Measurements from ENCODE around the gene KCNK17.

Gene KCNK17

DNA sequence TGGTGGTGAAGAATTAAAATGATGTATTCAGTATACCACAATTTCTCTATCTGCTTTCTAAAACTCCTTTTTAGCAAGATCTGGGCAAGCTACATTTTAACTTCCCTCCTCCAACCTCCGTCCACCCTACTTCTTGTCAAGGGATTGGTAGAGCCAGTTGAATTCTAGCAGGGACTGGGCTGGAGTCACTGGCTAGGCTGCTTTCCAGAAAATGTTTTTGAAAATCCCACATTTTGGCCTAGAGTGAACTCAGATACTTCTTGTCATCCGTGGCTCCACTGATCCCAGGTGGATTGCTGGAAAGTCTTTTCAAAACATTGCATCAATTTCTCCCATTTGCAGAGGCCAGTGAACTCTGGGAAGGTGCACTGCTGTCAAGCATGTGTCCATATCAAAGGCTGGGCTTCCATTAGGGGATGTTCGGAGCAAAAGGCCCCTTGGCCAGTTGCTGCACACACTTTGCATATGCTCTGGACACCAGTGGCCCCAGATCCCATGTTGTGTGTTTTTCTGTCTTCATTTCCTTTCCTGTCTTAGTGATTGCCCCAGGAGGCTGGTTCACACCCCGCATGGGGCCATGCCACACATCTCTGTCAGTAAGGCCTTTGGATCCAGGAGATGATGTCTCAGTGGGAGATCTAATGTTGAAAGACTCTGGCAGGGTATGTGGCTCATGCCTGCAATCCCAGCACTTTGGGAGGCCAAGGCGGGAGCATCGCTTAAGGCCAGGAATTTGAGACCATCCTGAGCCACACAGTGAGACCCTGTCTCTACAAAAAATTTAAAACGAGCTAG lies 19.6 kb upstream of the KCNK17 start:
- Histone ChIP-seq H3K4me3 (ENCODE audit: low read depth, low read length) (no peak overlapping the region), H3K27me3 (ENCODE audit: control insufficient read depth, insufficient read depth, low read length) (no peaks in the 10 kb centered on the region), H3K4me1 (ENCODE audit: control insufficient read depth, insufficient read depth, low read length) (no peaks in the 10 kb centered on the region), H3K9me3 (ENCODE audit: control insufficient read depth, insufficient read depth, low read length) (no peaks in the 10 kb centered on the region), H3K36me3 (ENCODE audit: control insufficient read depth, insufficient read depth, low read length) (no peaks in the 10 kb centered on the region), H3K9ac (ENCODE audit: low read depth, low read length) (no peak overlapping the region), H3K27ac (ENCODE audit: low read depth, low read length) (no peak overlapping the region)

DNA sequence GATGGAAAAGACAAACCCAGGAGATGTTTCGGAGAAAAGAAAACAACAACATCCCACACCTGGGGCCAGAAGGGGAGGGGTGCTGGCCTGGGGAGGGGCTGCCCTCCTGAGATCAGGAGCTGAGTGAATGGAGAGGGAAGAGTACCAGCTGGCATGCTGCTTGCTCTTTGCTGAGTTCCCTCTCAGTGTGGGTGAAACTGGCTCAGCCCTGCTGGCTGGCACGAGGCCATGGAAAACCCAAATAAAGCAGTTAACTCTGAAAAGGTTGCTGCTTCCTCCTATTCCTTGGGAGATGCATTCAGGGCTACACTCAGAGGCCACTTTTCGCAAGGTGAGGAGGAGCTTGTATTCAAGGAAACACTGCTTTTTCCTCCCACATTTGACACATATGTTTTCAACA lies 16.3 kb upstream of the KCNK17 start:
- no peaks in the 10 kb centered on the region for H3K4me1 ChIP-seq (ENCODE audit: control insufficient read depth, insufficient read depth, low read length)
- no peaks in the 10 kb centered on the region for H3K9me3 ChIP-seq (ENCODE audit: control insufficient read depth, insufficient read depth, low read length)
- no peaks in the 10 kb centered on the region for H3K36me3 ChIP-seq (ENCODE audit: control insufficient read depth, insufficient read depth, low read length)
- H3K4me3 ChIP-seq (ENCODE audit: low read depth, low read length), result no peak overlapping the region
- H3K27ac ChIP-seq (ENCODE audit: low read depth, low read length), result no peak overlapping the region
- H3K9ac ChIP-seq (ENCODE audit: low read depth, low read length), result no peak overlapping the region
- H3K27me3 ChIP-seq (ENCODE audit: control insufficient read depth, insufficient read depth, low read length), result no peaks in the 10 kb centered on the region

DNA sequence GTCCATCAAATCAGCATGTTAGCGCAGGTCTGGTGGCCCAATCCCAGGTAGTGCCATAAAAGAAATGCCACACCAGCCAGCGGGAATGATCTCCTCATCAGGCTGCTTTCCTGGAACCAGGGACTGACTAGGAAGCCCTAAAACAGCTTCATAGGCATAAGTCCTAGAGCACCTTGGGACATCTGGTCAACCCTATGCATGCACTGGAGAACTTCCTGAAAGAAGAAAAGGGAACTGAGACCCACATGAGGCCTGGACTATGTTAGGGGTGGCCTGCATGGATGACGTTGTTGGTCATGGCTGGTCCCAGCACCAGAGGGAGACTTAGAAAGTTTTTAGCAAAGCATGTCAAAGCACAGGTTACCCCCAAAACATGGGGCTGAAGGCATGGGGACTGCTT lies 15.8 kb upstream of the KCNK17 start:
- no peaks in the 10 kb centered on the region for H3K27me3 ChIP-seq (ENCODE audit: control insufficient read depth, insufficient read depth, low read length)

DNA sequence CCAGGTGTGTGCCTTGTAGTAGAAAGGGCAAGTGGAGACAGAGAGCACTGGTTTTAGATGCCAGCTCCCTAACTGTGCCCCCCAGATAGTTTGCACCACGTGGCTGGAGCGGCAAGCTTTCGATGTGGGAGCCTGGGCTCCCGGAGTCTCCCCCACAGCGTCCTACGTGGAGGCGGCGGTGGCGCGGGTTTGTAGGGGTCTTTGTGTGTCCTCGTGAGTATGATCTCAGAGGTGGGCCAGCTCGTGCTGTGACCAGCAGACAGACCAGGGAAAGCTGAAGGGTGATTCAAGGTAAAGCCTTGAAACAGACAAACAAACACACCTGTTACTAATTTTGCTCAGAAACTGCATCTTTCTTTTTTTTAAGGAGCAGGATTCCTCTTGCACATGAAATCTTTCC lies 13.8 kb upstream of the KCNK17 start:
- H3K9ac ChIP-seq (ENCODE audit: low read depth, low read length), result no peak overlapping the region
- no peaks in the 10 kb centered on the region for H3K27me3 ChIP-seq (ENCODE audit: control insufficient read depth, insufficient read depth, low read length)
- H3K4me1 ChIP-seq (ENCODE audit: control insufficient read depth, insufficient read depth, low read length), result no peaks in the 10 kb centered on the region
- H3K36me3 ChIP-seq (ENCODE audit: control insufficient read depth, insufficient read depth, low read length), result no peaks in the 10 kb centered on the region
- no peaks in the 10 kb centered on the region for H3K9me3 ChIP-seq (ENCODE audit: control insufficient read depth, insufficient read depth, low read length)
- H3K27ac ChIP-seq (ENCODE audit: low read depth, low read length), result no peak overlapping the region
- H3K4me3 ChIP-seq (ENCODE audit: low read depth, low read length), result no peak overlapping the region

More for the DNA sequence above, 15.8 kb upstream of the KCNK17 start:
- Histone ChIP-seq H3K4me3 (ENCODE audit: low read depth, low read length) (no peak overlapping the region), H3K36me3 (ENCODE audit: control insufficient read depth, insufficient read depth, low read length) (no peaks in the 10 kb centered on the region), H3K9me3 (ENCODE audit: control insufficient read depth, insufficient read depth, low read length) (no peaks in the 10 kb centered on the region), H3K27ac (ENCODE audit: low read depth, low read length) (no peak overlapping the region), H3K4me1 (ENCODE audit: control insufficient read depth, insufficient read depth, low read length) (no peaks in the 10 kb centered on the region), H3K9ac (ENCODE audit: low read depth, low read length) (no peak overlapping the region)

DNA sequence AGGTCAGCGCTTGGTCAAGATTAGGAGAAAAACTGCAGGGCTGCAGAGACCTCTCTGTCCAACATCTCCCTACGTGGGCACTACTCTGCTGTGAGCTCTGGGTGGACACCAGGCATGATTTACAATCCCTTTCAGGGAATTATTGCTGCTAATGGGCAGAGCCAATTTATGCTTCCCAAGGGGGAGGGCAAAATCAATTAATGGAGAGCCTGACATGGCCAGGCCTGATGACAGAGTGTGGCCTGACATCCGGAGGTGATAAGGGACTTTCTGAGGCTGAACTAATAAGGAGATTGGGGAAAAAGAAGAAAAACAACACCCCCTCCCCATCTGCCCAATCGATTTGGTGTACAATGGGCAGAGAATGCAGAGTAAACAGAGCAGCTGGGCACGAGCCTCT lies 13.3 kb upstream of the KCNK17 start:
- Histone ChIP-seq H3K4me3 (ENCODE audit: low read depth, low read length) (no peak overlapping the region), H3K27ac (ENCODE audit: low read depth, low read length) (no peak overlapping the region), H3K9ac (ENCODE audit: low read depth, low read length) (0 out of 2 replicates have a peak overlapping the region, but pooled peaks have one; percentile 24)

DNA sequence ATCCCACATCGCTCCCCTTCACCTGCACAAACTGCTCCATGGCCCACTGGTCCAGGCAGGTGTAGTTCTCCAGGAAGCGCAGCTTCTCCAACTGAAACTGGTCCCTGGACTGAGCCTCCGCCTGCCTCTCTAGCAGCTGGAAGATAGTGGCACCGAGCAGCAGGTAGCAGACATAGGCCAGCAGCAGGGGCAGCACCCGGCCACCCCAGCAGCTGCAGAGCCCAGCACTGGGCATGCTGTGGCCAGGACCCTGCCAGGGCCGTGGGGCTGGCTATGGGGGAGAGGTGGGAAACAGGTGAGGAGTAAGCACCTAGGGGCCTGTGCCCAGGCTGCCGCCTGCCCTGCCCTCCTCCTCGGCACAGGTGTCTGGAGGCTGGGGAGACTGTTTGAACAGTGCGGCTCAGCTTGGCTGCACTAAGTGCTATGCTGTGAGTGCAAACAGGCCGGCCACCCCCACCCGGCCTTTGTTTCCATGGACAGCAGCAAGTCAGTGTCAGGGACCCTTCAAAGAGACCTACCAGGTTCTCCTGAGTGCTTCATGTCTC lies 8.2 kb upstream of the KCNK17 start, which contains the start of gene KCNK16:
TSS of gene KCNK16 (minus strand) at position 397 of the 545 bp plus-strand sequence. CDS start at position 235, 162 bp downstream.
- no peaks in the 10 kb centered on the region for H3K4me1 ChIP-seq (ENCODE audit: control insufficient read depth, insufficient read depth, low read length)
- no peaks in the 10 kb centered on the region for H3K27me3 ChIP-seq (ENCODE audit: control insufficient read depth, insufficient read depth, low read length)
- no peaks in the 10 kb centered on the region for H3K36me3 ChIP-seq (ENCODE audit: control insufficient read depth, insufficient read depth, low read length)
- H3K27ac ChIP-seq (ENCODE audit: low read depth, low read length), result no peak within 1 kb of the TSS
- H3K9me3 ChIP-seq (ENCODE audit: control insufficient read depth, insufficient read depth, low read length), result no peaks in the 10 kb centered on the region
- no peak within 1 kb of the TSS for H3K4me3 ChIP-seq (ENCODE audit: low read depth, low read length)
- no peak within 1 kb of the TSS for H3K9ac ChIP-seq (ENCODE audit: low read depth, low read length)

More for the DNA sequence above, 13.3 kb upstream of the KCNK17 start:
- H3K27me3 ChIP-seq (ENCODE audit: control insufficient read depth, insufficient read depth, low read length), result no peaks in the 10 kb centered on the region
- no peaks in the 10 kb centered on the region for H3K4me1 ChIP-seq (ENCODE audit: control insufficient read depth, insufficient read depth, low read length)
- H3K9me3 ChIP-seq (ENCODE audit: control insufficient read depth, insufficient read depth, low read length), result no peaks in the 10 kb centered on the region
- no peaks in the 10 kb centered on the region for H3K36me3 ChIP-seq (ENCODE audit: control insufficient read depth, insufficient read depth, low read length)

DNA sequence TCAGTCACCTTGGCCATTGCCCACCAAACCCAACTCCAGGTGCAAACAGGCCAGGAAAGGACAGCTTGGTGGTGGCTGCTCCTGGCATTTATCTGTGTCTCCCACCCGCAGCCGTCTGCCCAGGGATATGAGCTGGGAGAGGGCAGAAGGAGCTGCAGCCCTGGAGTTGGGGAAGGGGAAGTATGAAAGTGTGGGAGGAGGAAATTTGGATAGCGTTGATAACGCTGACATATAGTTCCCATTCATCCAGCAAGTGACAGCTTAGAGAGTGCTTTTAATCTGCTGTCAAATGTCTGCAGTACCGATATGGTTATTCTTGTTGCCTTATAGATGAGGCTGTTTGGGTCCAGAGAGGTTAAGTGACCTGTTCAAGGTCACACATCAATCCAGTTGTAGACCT lies 7.5 kb upstream of the KCNK17 start:
- Histone ChIP-seq H3K4me3 (ENCODE audit: low read depth, low read length) (no peak overlapping the region), H3K9ac (ENCODE audit: low read depth, low read length) (no peak overlapping the region), H3K4me1 (ENCODE audit: control insufficient read depth, insufficient read depth, low read length) (no peaks in the 10 kb centered on the region), H3K27ac (ENCODE audit: low read depth, low read length) (no peak overlapping the region), H3K9me3 (ENCODE audit: control insufficient read depth, insufficient read depth, low read length) (no peaks in the 10 kb centered on the region), H3K36me3 (ENCODE audit: control insufficient read depth, insufficient read depth, low read length) (no peaks in the 10 kb centered on the region), H3K27me3 (ENCODE audit: control insufficient read depth, insufficient read depth, low read length) (no peaks in the 10 kb centered on the region)

DNA sequence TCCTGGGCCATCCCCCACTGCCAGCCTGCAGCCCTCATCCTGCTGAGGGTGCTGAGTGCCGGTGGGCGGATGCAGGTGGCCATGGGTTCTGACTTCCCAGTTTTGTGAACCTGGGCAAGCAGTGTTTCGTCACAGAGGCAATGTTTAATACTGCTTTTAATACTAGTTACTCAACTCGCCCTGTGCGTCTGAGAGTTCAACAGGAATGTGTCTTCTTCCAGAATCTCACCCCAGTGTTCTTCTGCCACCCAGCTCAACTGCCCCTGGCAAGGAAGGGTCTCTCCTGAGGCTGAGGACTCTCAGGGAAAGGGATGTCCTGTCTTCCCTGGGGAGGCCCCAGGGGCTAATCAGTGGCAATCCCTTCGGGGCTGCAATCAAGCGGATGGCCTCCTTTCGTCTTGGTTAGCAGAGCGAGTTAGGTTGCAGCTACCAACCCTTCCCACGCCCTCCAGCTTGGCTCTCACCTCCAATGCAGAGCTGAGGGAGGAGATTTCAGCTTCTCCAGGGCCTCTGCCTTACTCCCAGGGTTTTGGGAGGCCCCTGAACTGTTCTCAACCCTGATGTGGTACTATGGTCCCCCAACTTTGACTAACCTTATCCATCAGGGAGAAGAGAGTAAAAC lies 6.3 kb upstream of the KCNK17 start:
- Histone ChIP-seq H3K4me1 (ENCODE audit: control insufficient read depth, insufficient read depth, low read length) (no peaks in the 10 kb centered on the region), H3K9ac (ENCODE audit: low read depth, low read length) (no peak overlapping the region), H3K27ac (ENCODE audit: low read depth, low read length) (no peak overlapping the region), H3K9me3 (ENCODE audit: control insufficient read depth, insufficient read depth, low read length) (no peaks in the 10 kb centered on the region), H3K36me3 (ENCODE audit: control insufficient read depth, insufficient read depth, low read length) (no peaks in the 10 kb centered on the region), H3K4me3 (ENCODE audit: low read depth, low read length) (no peak overlapping the region), H3K27me3 (ENCODE audit: control insufficient read depth, insufficient read depth, low read length) (peaks cover 6% of the 10 kb centered on the region)

DNA sequence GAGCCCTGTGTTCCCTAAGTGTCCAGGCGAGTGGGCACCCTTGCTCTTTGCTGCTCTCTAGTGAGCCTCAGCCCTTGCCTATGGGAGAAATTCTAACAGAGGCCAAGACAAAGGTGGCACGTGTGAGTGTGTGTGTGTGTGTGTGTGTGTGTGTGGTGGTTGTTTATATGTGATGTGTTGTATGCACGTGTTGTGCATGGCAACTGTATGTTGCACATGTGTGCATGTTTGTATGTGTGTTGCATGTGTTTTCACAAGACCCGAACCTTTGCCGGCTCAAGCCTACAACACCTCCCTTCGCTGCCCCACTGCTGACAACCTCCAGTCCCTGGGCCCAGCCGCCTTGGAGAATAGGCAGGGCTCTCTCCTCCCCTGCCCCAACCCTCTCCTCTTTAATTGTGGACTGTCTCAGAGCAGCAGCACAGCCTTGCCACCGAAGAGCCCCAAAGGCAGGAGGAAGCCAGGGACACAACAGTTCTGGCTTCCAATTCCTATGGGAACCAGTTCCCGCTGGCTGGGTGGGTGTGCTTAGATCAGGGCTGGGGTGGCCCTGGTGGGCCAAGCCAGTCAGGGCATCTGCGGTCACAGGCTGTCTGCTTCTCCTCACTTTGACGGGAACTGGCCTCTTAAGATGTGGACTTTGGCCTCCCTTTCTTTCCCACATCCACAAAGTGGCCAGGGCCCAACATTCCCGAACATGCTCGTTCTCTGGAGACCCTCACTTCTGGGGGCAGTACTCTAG lies 5.6 kb upstream of the KCNK17 start:
- no peak overlapping the region for H3K9ac ChIP-seq (ENCODE audit: low read depth, low read length)
- H3K27ac ChIP-seq (ENCODE audit: low read depth, low read length), result no peak overlapping the region
- H3K36me3 ChIP-seq (ENCODE audit: control insufficient read depth, insufficient read depth, low read length), result no peaks in the 10 kb centered on the region
- H3K4me1 ChIP-seq (ENCODE audit: control insufficient read depth, insufficient read depth, low read length), result no peaks in the 10 kb centered on the region
- H3K9me3 ChIP-seq (ENCODE audit: control insufficient read depth, insufficient read depth, low read length), result no peaks in the 10 kb centered on the region
- H3K4me3 ChIP-seq (ENCODE audit: low read depth, low read length), result no peak overlapping the region
- H3K27me3 ChIP-seq (ENCODE audit: control insufficient read depth, insufficient read depth, low read length), result peaks cover 13% of the 10 kb centered on the region

DNA sequence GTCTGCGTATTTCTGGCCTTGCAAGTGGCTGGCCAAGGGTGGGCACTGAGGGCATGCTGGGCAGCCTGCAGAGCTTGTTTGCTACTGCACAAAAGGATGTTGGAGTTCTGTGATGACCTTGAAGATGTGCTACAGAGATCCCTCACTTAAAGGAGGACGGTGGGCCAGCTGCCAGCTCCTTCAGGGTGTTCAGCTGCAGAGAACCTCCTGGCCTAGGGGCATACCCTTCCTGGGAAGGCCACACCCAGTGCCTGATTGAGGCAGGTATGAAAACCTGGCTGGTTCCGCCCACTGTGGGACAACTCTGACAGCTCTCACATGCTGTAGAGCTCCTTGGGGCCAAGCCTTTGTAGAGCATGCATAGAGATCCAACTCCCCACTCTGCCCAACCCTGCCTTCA lies 3.0 kb upstream of the KCNK17 start:
- Histone ChIP-seq H3K9me3 (ENCODE audit: control insufficient read depth, insufficient read depth, low read length) (no peaks in the 10 kb centered on the region), H3K4me3 (ENCODE audit: low read depth, low read length) (no peak overlapping the region), H3K27ac (ENCODE audit: low read depth, low read length) (no peak overlapping the region), H3K9ac (ENCODE audit: low read depth, low read length) (no peak overlapping the region), H3K36me3 (ENCODE audit: control insufficient read depth, insufficient read depth, low read length) (no peaks in the 10 kb centered on the region), H3K4me1 (ENCODE audit: control insufficient read depth, insufficient read depth, low read length) (no peaks in the 10 kb centered on the region), H3K27me3 (ENCODE audit: control insufficient read depth, insufficient read depth, low read length) (peaks cover 38% of the 10 kb centered on the region)

Data from HUES48 (cell line).